Bronchial epithelial cell (primary cell): ENCODE data around the gene MGAT5. TPM values are rescaled to one million over a fixed set of nuclear protein-coding genes. Genes with fewer than 3 reads are reported as not detected.

Experiments used
- DNase-seq: peaks from one replicate; pipeline ENCODE4 v3.0.0-alpha.2; 2010; ENCODE audit warnings: low read depth
- FAIRE-seq: peaks from 2 replicates; lab custom pipeline; 2011; peaks lifted over from hg19 to GRCh38; lab: Jason Lieb, UNC
- H3K27me3 ChIP-seq: 2 replicates; pipeline ENCODE4 v1.5.1; 2011; ENCODE audit warnings: low read length; ENCODE audit not compliant: control insufficient read depth, insufficient read depth
- H3K36me3 ChIP-seq: 2 replicates; pipeline ENCODE4 v1.5.1; 2011; ENCODE audit warnings: low read length; ENCODE audit not compliant: control insufficient read depth, insufficient read depth
- H3K4me3 ChIP-seq: 2 replicates; pipeline ENCODE4 v1.5.1; 2011; ENCODE audit warnings: mild to moderate bottlenecking, low read depth, low read length, control low read depth
- total RNA-seq: library from RNA; depleted of rRNA; stranded (reverse); fragments of >200 nt; gene quantifications from 2 replicates; pipeline ENCODE4 v1.2.1, GENCODE V29; 2014
- TF ChIP-seq, protein P1 (sequence below): IDR thresholded peaks from 2 replicates; pipeline ENCODE4 v1.5.1; 2011; ENCODE audit warnings: mild to moderate bottlenecking, moderate library complexity, low read length, control low read depth, inconsistent platforms; ENCODE audit not compliant: insufficient read depth, severe bottlenecking

Gene MGAT5
- total RNA-seq, 1 donor from 2014 or later, result 48.7 TPM

GRCh38 chr2:134421556-134422328 lies 167.9 kb downstream of the MGAT5 start:
- Histone ChIP-seq H3K4me3 (no peak overlapping the region), H3K27me3 (no peaks in the 10 kb centered on the region), H3K36me3 (peaks cover 2% of the 10 kb centered on the region)
- no peak for DNase-seq
- FAIRE-seq, result no peak
- TF ChIP-seq, protein P1, sequence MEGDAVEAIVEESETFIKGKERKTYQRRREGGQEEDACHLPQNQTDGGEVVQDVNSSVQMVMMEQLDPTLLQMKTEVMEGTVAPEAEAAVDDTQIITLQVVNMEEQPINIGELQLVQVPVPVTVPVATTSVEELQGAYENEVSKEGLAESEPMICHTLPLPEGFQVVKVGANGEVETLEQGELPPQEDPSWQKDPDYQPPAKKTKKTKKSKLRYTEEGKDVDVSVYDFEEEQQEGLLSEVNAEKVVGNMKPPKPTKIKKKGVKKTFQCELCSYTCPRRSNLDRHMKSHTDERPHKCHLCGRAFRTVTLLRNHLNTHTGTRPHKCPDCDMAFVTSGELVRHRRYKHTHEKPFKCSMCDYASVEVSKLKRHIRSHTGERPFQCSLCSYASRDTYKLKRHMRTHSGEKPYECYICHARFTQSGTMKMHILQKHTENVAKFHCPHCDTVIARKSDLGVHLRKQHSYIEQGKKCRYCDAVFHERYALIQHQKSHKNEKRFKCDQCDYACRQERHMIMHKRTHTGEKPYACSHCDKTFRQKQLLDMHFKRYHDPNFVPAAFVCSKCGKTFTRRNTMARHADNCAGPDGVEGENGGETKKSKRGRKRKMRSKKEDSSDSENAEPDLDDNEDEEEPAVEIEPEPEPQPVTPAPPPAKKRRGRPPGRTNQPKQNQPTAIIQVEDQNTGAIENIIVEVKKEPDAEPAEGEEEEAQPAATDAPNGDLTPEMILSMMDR, result no peak

GRCh38 chr2:134425724-134426496 lies 172.0 kb downstream of the MGAT5 start:
- no peaks in the 10 kb centered on the region for H3K27me3 ChIP-seq
- DNase-seq, result no peak
- TF ChIP-seq, protein P1, result no peak
- no peak overlapping the region for H3K4me3 ChIP-seq
- no peak for FAIRE-seq
- H3K36me3 ChIP-seq, result peaks cover 2% of the 10 kb centered on the region

- Histone ChIP-seq H3K4me3 (no peak overlapping the region), H3K36me3 (peaks cover 2% of the 10 kb centered on the region)
- no peak for FAIRE-seq
These were observed 172.8 kb downstream of the MGAT5 start for GRCh38 chr2:134426721-134427120.

DNA sequence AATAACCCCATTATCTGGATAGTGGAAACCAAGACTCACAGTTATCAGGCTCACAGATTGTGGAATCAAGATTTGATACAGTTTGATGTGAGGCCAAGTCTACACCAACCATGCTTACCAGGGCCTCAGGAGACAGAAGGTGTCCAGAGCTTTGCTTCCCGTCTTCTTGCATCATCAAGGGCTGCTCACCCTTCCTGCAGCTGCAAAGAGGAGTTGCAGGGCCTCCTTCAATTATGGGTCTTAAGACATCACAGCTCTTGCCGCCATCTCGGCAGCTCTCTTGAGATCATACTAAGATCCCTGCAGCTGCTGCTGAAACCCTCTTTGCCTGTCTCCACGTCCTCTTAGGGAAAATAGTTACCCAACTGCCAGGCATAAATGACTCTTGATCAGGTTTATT lies 176.0 kb downstream of the MGAT5 start:
- FAIRE-seq, result no peak
- no peaks in the 10 kb centered on the region for H3K27me3 ChIP-seq
- TF ChIP-seq, protein P1, result no peak
- no peak for DNase-seq
- H3K4me3 ChIP-seq, result no peak overlapping the region
- no peaks in the 10 kb centered on the region for H3K36me3 ChIP-seq

More at GRCh38 chr2:134426721-134427120, 172.8 kb downstream of the MGAT5 start:
- TF ChIP-seq, protein P1, result no peak
- no peak for DNase-seq
- no peaks in the 10 kb centered on the region for H3K27me3 ChIP-seq

GRCh38 chr2:134431838-134432434 lies 178.1 kb downstream of the MGAT5 start:
- FAIRE-seq (no peak), DNase-seq (peak; percentile 81)
- no peak overlapping the region for H3K4me3 ChIP-seq

More at GRCh38 chr2:134431838-134432434, 178.1 kb downstream of the MGAT5 start:
- TF ChIP-seq, protein P1, result no peak
- Histone ChIP-seq H3K36me3 (no peaks in the 10 kb centered on the region), H3K27me3 (no peaks in the 10 kb centered on the region)
